Right kidney (tissue), 1 donor: ENCODE data around the gene ASAH2.
"Not testable (repeated sequence)": the region's sequence is repeated elsewhere in the genome, so short reads cannot be mapped to it uniquely, and the experiment has no call there.

Source experiments
- DNase-seq: peaks from one replicate; pipeline ENCODE4 v3.0.0-alpha.2; 2016

Gene ASAH2

GRCh38 chr10:50254479-50254878, 3.2 kb upstream of the ASAH2 start:
- DNase-seq = no peak

GRCh38 chr10:50250096-50250854, 1.0 kb downstream of the ASAH2 start:
- DNase-seq = no peak

GRCh38 chr10:50248598-50248997, 2.7 kb downstream of the ASAH2 start:
- no peak for DNase-seq

- no peak for DNase-seq
Observed at GRCh38 chr10:50248062-50248461, 3.3 kb downstream of the ASAH2 start.

GRCh38 chr10:50244201-50244600, 7.1 kb downstream of the ASAH2 start:
- DNase-seq = no peak

- DNase-seq = no peak
Observed at GRCh38 chr10:50242777-50243176, 8.5 kb downstream of the ASAH2 start.

GRCh38 chr10:50241478-50241877, 9.8 kb downstream of the ASAH2 start:
- not testable (repeated sequence) for DNase-seq

- DNase-seq = no peak
Observed at GRCh38 chr10:50234486-50234885, 16.8 kb downstream of the ASAH2 start.

- DNase-seq = no peak
Observed at GRCh38 chr10:50232261-50232639, 19.1 kb downstream of the ASAH2 start.

- DNase-seq = no peak
Observed at GRCh38 chr10:50231515-50232260, 19.6 kb downstream of the ASAH2 start.

- no peak for DNase-seq
Observed at GRCh38 chr10:50229460-50229859, 21.9 kb downstream of the ASAH2 start.

- no peak for DNase-seq
Observed at GRCh38 chr10:50228672-50229071, 22.6 kb downstream of the ASAH2 start.

- DNase-seq = no peak
Observed at GRCh38 chr10:50226610-50227009, 24.7 kb downstream of the ASAH2 start.

- no peak for DNase-seq
Observed at GRCh38 chr10:50224330-50224952, 26.9 kb downstream of the ASAH2 start.

GRCh38 chr10:50222199-50222598, 29.1 kb downstream of the ASAH2 start:
- DNase-seq = no peak

GRCh38 chr10:50221470-50221869, 29.8 kb downstream of the ASAH2 start:
- DNase-seq = no peak

GRCh38 chr10:50219646-50220045, 31.7 kb downstream of the ASAH2 start:
- no peak for DNase-seq

- DNase-seq = no peak
Observed at GRCh38 chr10:50219200-50219599, 32.1 kb downstream of the ASAH2 start.

GRCh38 chr10:50216894-50217293, 34.4 kb downstream of the ASAH2 start:
- no peak for DNase-seq

- DNase-seq = no peak
Observed at GRCh38 chr10:50216418-50216817, 34.9 kb downstream of the ASAH2 start.

- no peak for DNase-seq
Observed at GRCh38 chr10:50211670-50212069, 39.6 kb downstream of the ASAH2 start.

- no peak for DNase-seq
Observed at GRCh38 chr10:50210876-50211275, 40.4 kb downstream of the ASAH2 start.
